Measurements from ENCODE around the gene WDR45B. TPM values are rescaled to one million over a fixed set of nuclear protein-coding genes. Genes with fewer than 3 reads are reported as not detected.

WDR45B gene
- total RNA-seq, 2 experiments from 2014 or later, result 33.5 to 36.4 TPM

- Mint-ChIP-seq H3K9me3 (no peaks in the 10 kb centered on the region), H3K27ac (no peak overlapping the region), H3K4me1 (peaks cover 1% of the 10 kb centered on the region), H3K4me3 (no peak overlapping the region), H3K27me3 (no peaks in the 10 kb centered on the region), H3K36me3 (ENCODE audit: low read depth) (peaks cover 16% of the 10 kb centered on the region)
- POLR2A ChIA-PET, result no interaction called here
- DNase-seq, result no peak
- CTCF ChIA-PET, result no interaction called here
These were observed 18.5 kb downstream of the WDR45B start for GRCh38 chr17:82629748-82630147.

GRCh38 chr17:82627405-82627804 lies 20.8 kb downstream of the WDR45B start:
- no peak overlapping the region for H3K4me3 Mint-ChIP-seq
- ChIA-PET POLR2A (no interaction called here), CTCF (no interaction called here)
- H3K4me1 Mint-ChIP-seq, result peaks cover 1% of the 10 kb centered on the region
- no peaks in the 10 kb centered on the region for H3K9me3 Mint-ChIP-seq
- no peaks in the 10 kb centered on the region for H3K27me3 Mint-ChIP-seq
- DNase-seq, result no peak
- peaks cover 17% of the 10 kb centered on the region for H3K36me3 Mint-ChIP-seq (ENCODE audit: low read depth)
- no peak overlapping the region for H3K27ac Mint-ChIP-seq

GRCh38 chr17:82623707-82624106 lies 24.5 kb downstream of the WDR45B start:
- no peak for DNase-seq
- Mint-ChIP-seq H3K9me3 (no peaks in the 10 kb centered on the region), H3K36me3 (ENCODE audit: low read depth) (peaks cover 35% of the 10 kb centered on the region), H3K27me3 (no peaks in the 10 kb centered on the region), H3K27ac (no peak overlapping the region), H3K4me3 (no peak overlapping the region), H3K4me1 (peaks cover 1% of the 10 kb centered on the region)
- ChIA-PET CTCF (interaction anchor here (0.6 to 0.8 kb wide), 2 partner anchors 8 to 418 kb away, joined by 3 to 5 read pairs; no protein-coding TSS in a partner anchor), POLR2A (no interaction called here)

- POLR2A ChIA-PET, result no interaction called here
These were observed 28.6 kb downstream of the WDR45B start for GRCh38 chr17:82619641-82620040.

GRCh38 chr17:82619211-82619610 lies 29.0 kb downstream of the WDR45B start:
- Mint-ChIP-seq H3K27me3 (no peaks in the 10 kb centered on the region), H3K36me3 (ENCODE audit: low read depth) (peaks cover 40% of the 10 kb centered on the region), H3K4me1 (no peaks in the 10 kb centered on the region), H3K4me3 (no peak overlapping the region), H3K9me3 (no peaks in the 10 kb centered on the region), H3K27ac (no peak overlapping the region)
- no peak for DNase-seq
- ChIA-PET POLR2A (no interaction called here), CTCF (no interaction called here)

More at GRCh38 chr17:82619641-82620040, 28.6 kb downstream of the WDR45B start:
- no peak for DNase-seq
- CTCF ChIA-PET, result no interaction called here
- no peaks in the 10 kb centered on the region for H3K4me1 Mint-ChIP-seq
- H3K27ac Mint-ChIP-seq, result no peak overlapping the region
- H3K36me3 Mint-ChIP-seq (ENCODE audit: low read depth), result peaks cover 40% of the 10 kb centered on the region
- H3K9me3 Mint-ChIP-seq, result no peaks in the 10 kb centered on the region
- no peaks in the 10 kb centered on the region for H3K27me3 Mint-ChIP-seq
- H3K4me3 Mint-ChIP-seq, result no peak overlapping the region

- ChIA-PET CTCF (no interaction called here), POLR2A (no interaction called here)
- no peak for DNase-seq
- H3K4me3 Mint-ChIP-seq, result no peak overlapping the region
- no peaks in the 10 kb centered on the region for H3K4me1 Mint-ChIP-seq
- H3K27ac Mint-ChIP-seq, result no peak overlapping the region
- peaks cover 37% of the 10 kb centered on the region for H3K36me3 Mint-ChIP-seq (ENCODE audit: low read depth)
- H3K9me3 Mint-ChIP-seq, result no peaks in the 10 kb centered on the region
- no peaks in the 10 kb centered on the region for H3K27me3 Mint-ChIP-seq
These were observed 32.1 kb downstream of the WDR45B start for GRCh38 chr17:82616021-82616711.

- no peaks in the 10 kb centered on the region for H3K9me3 Mint-ChIP-seq
- H3K36me3 Mint-ChIP-seq (ENCODE audit: low read depth), result peaks cover 33% of the 10 kb centered on the region
- no peaks in the 10 kb centered on the region for H3K27me3 Mint-ChIP-seq
- no peaks in the 10 kb centered on the region for H3K4me1 Mint-ChIP-seq
- DNase-seq, result no peak
- ChIA-PET CTCF (no interaction called here), POLR2A (no interaction called here)
- no peak overlapping the region for H3K27ac Mint-ChIP-seq
- H3K4me3 Mint-ChIP-seq, result no peak overlapping the region
These were observed 32.9 kb downstream of the WDR45B start for GRCh38 chr17:82615084-82616020.

GRCh38 chr17:82614095-82614631 lies 34.1 kb downstream of the WDR45B start:
- CTCF ChIA-PET, result no interaction called here
- no peak overlapping the region for H3K4me3 Mint-ChIP-seq
- H3K27me3 Mint-ChIP-seq, result no peaks in the 10 kb centered on the region
- no peak overlapping the region for H3K27ac Mint-ChIP-seq
- no peak for DNase-seq
- peaks cover 34% of the 10 kb centered on the region for H3K36me3 Mint-ChIP-seq (ENCODE audit: low read depth)
- no peaks in the 10 kb centered on the region for H3K4me1 Mint-ChIP-seq
- POLR2A ChIA-PET, result no interaction called here
- no peaks in the 10 kb centered on the region for H3K9me3 Mint-ChIP-seq

- peaks cover 28% of the 10 kb centered on the region for H3K36me3 Mint-ChIP-seq (ENCODE audit: low read depth)
These were observed 34.8 kb downstream of the WDR45B start for GRCh38 chr17:82613283-82614094.

GRCh38 chr17:82611140-82612058 lies 36.8 kb downstream of the WDR45B start:
- Mint-ChIP-seq H3K27me3 (no peaks in the 10 kb centered on the region), H3K4me3 (no peak overlapping the region), H3K9me3 (no peaks in the 10 kb centered on the region), H3K4me1 (no peaks in the 10 kb centered on the region), H3K36me3 (ENCODE audit: low read depth) (peaks cover 22% of the 10 kb centered on the region), H3K27ac (no peak overlapping the region)
- CTCF ChIA-PET, result no interaction called here
- POLR2A ChIA-PET, result no interaction called here
- DNase-seq, result no peak

More at GRCh38 chr17:82613283-82614094, 34.8 kb downstream of the WDR45B start:
- ChIA-PET CTCF (no interaction called here), POLR2A (no interaction called here)
- DNase-seq, result no peak
- Mint-ChIP-seq H3K27ac (no peak overlapping the region), H3K4me1 (no peaks in the 10 kb centered on the region), H3K9me3 (no peaks in the 10 kb centered on the region), H3K4me3 (no peak overlapping the region), H3K27me3 (no peaks in the 10 kb centered on the region)

- peaks cover 19% of the 10 kb centered on the region for H3K36me3 Mint-ChIP-seq (ENCODE audit: low read depth)
- no peaks in the 10 kb centered on the region for H3K4me1 Mint-ChIP-seq
- H3K4me3 Mint-ChIP-seq, result no peak overlapping the region
- no peaks in the 10 kb centered on the region for H3K27me3 Mint-ChIP-seq
- ChIA-PET CTCF (interaction anchor here (1.1 kb wide), 1 partner anchor 15 kb away, joined by 3 read pairs; no protein-coding TSS in a partner anchor), POLR2A (no interaction called here)
- H3K9me3 Mint-ChIP-seq, result no peaks in the 10 kb centered on the region
- H3K27ac Mint-ChIP-seq, result peak overlapping the region; percentile 34
- no peak for DNase-seq
These were observed 38.6 kb downstream of the WDR45B start for GRCh38 chr17:82609655-82610054.

- Mint-ChIP-seq H3K36me3 (ENCODE audit: low read depth) (peaks cover 23% of the 10 kb centered on the region), H3K4me1 (peaks cover 5% of the 10 kb centered on the region), H3K9me3 (no peaks in the 10 kb centered on the region), H3K4me3 (no peak overlapping the region), H3K27me3 (no peaks in the 10 kb centered on the region), H3K27ac (no peak overlapping the region)
- ChIA-PET POLR2A (no interaction called here), CTCF (interaction anchor here (1.1 kb wide), 1 partner anchor 14 kb away, joined by 3 read pairs; no protein-coding TSS in a partner anchor)
- no peak for DNase-seq
These were observed 39.4 kb downstream of the WDR45B start for GRCh38 chr17:82608816-82609215.
